GM23338 (cell line): ENCODE results near the gene CDK16.
"Not testable (repeated sequence)": the region's sequence is repeated elsewhere in the genome, so short reads cannot be mapped to it uniquely, and the experiment has no call there.

Experiments
- CREB1 ChIP-seq: fragments of 250-450 bp; sonication (Bioruptor Pico); IDR thresholded peaks from 2 replicates; pipeline ENCODE4 v1.5.0; 2020; ENCODE audit warnings: low read depth, mild to moderate bottlenecking, moderate library complexity
- CTCF ChIP-seq, 2 experiments: fragments of 200-600 bp in 1 of 2; sonication (generic) in 1 of 2; conservative IDR thresholded peaks; 2 replicates each; pipeline versions ENCODE4 v1.5.1 to v1.6.1; 2016 to 2017; ENCODE audit warnings: antibody characterized with exemption in 2 of 2, low read depth in 2 of 2, mild to moderate bottlenecking in 2 of 2, moderate library complexity in 1 of 2
- EZH2 ChIP-seq: fragments of 200-600 bp; sonication (generic); IDR thresholded peaks from one replicate; pipeline ENCODE4 v1.8.0; 2017; ENCODE audit warnings: antibody characterized with exemption, mild to moderate bottlenecking, low read depth; ENCODE audit not compliant: unreplicated experiment
- EZH2phosphoT487 ChIP-seq: fragments of 200-600 bp; sonication (generic); IDR thresholded peaks from one replicate; pipeline ENCODE4 v1.8.1; 2018; ENCODE audit warnings: antibody characterized with exemption; ENCODE audit not compliant: unreplicated experiment
- JUNB ChIP-seq: IDR thresholded peaks from one replicate; pipeline ENCODE4 v1.6.1; 2016; ENCODE audit warnings: antibody characterized with exemption; ENCODE audit not compliant: unreplicated experiment
- NANOG ChIP-seq: IDR thresholded peaks from 2 replicates; pipeline ENCODE4 v1.6.1; 2016; ENCODE audit warnings: antibody characterized with exemption, borderline replicate concordance
- POLR2AphosphoS5 ChIP-seq: IDR thresholded peaks from 2 replicates; pipeline ENCODE4 v1.6.1; 2016; ENCODE audit warnings: antibody characterized with exemption, low read depth
- REST ChIP-seq: IDR thresholded peaks from one replicate; pipeline ENCODE4 v1.6.1; 2018; ENCODE audit warnings: antibody characterized with exemption; ENCODE audit not compliant: unreplicated experiment
- ZNF114 ChIP-seq: fragments of 250-450 bp; sonication (Bioruptor Pico); IDR thresholded peaks from 2 replicates; pipeline ENCODE4 v1.5.0; 2020; ENCODE audit warnings: mild to moderate bottlenecking, moderate library complexity
- ZNF331 ChIP-seq: fragments of 250-450 bp; sonication (Bioruptor Pico); IDR thresholded peaks from 2 replicates; pipeline ENCODE4 v1.5.0; 2020; ENCODE audit warnings: low read depth, mild to moderate bottlenecking, moderate library complexity
- ZNF462 ChIP-seq: fragments of 250-450 bp; sonication (Bioruptor Pico); IDR thresholded peaks from 2 replicates; pipeline ENCODE4 v1.5.0; 2020; ENCODE audit warnings: mild to moderate bottlenecking, moderate library complexity

- not testable (repeated sequence) for TF ChIP-seq CTCF (conservative IDR thresholded peaks at IDR 0.05; ENCODE audit: low read depth in 2 of 2); POLR2AphosphoS5; REST; EZH2; JUNB; EZH2phosphoT487; ZNF114 (CRISPR knock-in tag); ZNF462 (CRISPR knock-in tag); ZNF331 (CRISPR knock-in tag); CREB1 (CRISPR knock-in tag); NANOG
These were observed 39.1 kb downstream of the CDK16 start for GRCh38 chrX:47257620-47258019.
